Hematopoietic multipotent progenitor cell (in vitro differentiated cells): ENCODE results near the gene SRP14. TPM values are rescaled to one million over a fixed set of nuclear protein-coding genes. Genes with fewer than 3 reads are reported as not detected.

ENCODE experiments used
- DNase-seq, 3 donors: peaks; one replicate each; pipeline ENCODE4 v3.0.0-alpha.2; 2011 to 2015; ENCODE audit warnings: low read depth in 2 of 3, low spot score in 2 of 3
- total RNA-seq: library from RNA; depleted of rRNA; stranded (reverse); fragments of >200 nt; gene quantifications from one replicate; pipeline ENCODE4 v1.2.3, GENCODE V29; 2012

Gene SRP14
- total RNA-seq, 1 donor, result 75.1 TPM

DNA sequence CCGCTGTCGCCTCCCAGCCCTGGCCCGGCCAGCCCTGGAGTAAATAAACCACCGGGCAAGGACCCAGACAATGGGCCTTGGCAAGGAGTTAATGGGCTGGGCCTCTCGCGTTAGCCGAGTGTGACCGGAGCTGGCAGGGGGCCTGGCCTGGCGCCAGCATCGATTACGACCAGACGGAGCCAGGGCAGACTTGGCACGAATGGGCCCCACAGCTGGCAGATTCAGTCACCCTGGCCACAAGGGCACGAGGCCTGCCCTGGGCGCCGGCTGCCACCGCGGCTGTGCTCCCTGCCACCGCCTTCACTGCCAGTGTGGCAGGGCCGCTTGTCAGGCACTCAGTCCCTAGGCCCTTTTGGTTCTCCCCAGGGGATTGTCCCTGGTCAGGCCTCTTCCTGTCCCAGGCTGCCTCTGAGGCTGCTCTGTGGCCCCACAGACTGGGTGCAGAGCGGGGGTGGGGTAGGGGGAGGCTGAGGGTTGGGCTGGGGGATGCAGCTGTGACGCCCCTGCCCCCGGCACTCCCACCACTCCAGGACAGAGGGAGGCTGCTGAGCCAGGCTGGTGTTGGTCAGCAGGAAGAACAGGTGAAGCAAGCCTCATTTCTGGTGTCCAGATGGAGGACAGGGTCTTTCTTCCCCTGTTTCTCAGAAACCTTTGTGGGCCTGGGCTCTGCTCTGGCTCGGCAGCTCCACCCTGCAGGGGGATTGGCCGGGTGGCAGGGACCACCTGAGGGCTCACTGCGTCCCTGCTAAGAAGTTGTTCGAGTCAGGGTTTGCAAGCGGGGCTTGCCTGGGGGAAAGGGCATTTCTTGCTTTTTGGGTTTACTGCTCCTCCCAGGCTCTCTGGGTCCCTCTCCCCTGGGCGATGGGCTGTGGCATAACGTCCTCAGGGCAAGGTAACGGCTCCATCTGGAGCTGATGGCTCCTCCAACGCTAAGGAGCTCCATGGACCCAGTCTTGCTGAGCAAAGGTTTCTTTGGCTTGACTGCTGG lies 30.5 kb upstream of the SRP14 start:
- DNase-seq, result peak in 1 of 3 donors; percentile 58

GRCh38 chr15:40067921-40068624 lies 29.1 kb upstream of the SRP14 start:
- DNase-seq, result no peak

- DNase-seq, result no peak
These were observed 27.6 kb upstream of the SRP14 start for GRCh38 chr15:40066589-40066988.

GRCh38 chr15:40065166-40065565 lies 26.2 kb upstream of the SRP14 start:
- DNase-seq, result no peak

- DNase-seq, result no peak
These were observed 25.4 kb upstream of the SRP14 start for GRCh38 chr15:40064231-40064894.

DNA sequence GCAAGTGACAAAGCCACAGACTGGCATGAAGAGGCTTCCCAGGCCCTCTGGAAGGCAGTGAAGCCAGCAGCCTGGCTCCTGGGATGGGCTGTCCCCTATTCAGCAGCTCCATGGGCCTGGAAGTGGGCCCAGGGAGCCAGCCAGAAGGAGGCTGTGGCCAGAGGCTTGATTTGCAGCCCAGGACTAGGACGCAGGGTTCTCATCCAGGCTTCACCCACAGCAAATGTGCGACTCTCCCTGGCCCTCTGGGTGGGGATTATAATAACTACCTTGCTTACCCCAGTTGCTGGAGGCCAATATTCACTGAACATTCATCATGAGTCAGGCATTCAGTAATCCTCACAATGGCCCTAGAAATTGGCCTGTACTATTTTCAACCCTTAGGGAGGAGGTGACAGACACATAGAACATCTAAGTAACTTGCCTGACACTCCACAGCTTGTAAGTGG lies 24.6 kb upstream of the SRP14 start:
- no peak for DNase-seq

DNA sequence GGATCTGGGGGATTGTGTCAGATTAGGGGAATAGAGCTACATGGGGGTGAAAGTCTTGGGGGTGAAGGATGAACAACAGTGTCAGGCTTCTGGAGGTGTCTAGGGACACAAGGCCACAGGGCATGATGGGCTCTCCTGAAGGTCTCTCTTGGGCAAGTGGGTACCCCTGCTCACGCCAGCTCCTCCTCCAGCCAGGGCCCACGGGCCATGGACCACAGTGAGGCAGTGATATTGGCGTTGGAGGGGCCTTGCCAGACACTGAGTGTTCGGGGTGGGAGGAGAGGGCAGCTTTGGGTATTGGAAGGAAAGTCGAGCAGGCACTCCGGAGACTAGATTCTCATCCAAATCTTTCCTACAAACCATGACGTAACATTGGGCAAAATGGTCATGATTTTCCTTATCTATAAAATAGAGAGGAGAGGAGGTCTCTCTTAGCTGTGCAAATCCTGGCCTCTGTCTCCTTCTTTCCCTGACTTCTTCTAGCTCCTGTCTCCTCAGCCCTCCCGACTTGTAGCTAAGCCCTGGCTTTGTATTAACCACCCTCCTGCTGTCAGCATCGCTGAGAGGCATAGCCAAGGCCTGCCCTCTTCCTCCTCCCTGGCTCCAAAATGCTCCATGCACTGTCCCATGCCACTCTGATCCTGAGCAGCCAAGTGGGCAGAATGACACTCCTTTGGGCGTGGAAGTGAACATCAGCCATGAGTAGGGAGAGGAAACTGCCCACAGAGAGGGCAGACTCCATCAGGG lies 24.0 kb upstream of the SRP14 start:
- DNase-seq, result no peak

DNA sequence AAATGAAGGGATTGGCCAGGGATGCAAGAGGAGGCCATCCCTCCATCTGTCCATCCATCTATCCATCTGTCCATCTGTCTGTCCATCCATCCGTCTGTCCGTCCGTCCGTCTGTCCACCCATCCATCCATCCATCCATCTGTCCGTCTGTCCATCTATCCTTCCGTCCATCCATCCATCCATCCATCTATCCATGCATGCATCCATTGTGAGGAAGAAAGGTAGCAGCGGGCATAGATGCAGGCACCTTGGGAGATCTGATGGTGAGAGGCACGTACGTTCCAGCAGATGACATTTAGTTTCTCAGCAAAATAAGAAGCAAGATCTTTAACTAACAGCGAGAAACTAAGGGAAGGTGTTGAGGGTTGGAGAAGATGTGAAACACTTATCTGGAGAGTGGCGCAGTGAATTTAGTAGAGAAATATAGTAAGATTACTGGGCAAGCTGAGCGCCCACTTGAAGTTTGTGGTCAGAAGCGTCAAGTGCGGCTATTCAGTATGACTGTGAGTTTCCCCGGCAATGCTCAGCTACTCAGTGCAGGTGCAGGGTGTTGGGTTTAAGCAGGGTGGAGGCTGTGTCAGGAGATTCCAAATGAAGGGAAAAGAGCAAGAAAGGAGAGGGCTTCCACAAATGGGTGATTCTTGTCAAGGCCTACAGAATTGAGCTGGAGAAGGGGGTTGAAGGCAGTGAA lies 22.4 kb upstream of the SRP14 start:
- DNase-seq, result no peak

DNA sequence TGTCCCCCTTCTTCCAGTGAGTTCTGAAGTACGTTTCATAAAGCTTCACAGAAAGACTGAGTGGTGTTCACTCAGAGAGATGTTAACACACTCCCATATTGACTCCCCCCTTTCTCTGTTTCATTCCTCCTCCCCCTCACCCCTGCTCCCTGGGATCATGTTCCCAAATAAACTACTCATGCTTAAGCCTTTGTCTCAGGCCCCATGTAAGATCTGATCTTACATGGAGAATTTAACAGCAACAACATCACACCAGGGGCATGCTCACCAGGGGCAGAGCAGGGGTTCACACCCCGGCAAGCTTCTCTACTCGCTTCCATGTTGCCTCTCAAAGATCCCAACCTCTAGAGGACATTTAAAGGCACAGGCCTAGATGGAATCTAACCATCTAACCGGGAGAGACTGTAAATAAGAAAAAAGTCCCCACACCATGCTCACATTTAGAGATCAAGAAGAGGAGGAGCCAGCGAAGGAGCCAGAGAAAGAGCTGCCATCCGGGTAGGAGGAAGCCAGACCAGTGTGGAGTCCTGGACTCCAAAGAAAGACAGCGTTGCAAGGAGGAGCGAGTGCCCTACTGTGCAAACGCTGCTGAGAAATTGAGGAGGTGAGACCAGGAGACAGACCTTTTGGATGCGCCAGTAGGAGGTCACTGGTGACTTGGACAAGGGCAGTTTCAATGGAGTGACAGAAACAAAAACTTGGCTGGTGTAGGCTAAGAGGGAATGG lies 21.4 kb upstream of the SRP14 start:
- no peak for DNase-seq

- no peak for DNase-seq
These were observed 20.8 kb upstream of the SRP14 start for GRCh38 chr15:40059821-40060220.

GRCh38 chr15:40058476-40059140 lies 19.6 kb upstream of the SRP14 start:
- DNase-seq, result no peak

- no peak for DNase-seq
These were observed 16.8 kb upstream of the SRP14 start for GRCh38 chr15:40055576-40056293.

- peak in 1 of 3 donors; percentile 69 for DNase-seq
These were observed 16.0 kb upstream of the SRP14 start for GRCh38 chr15:40054855-40055575.

- DNase-seq, result peak in 1 of 3 donors; percentile 44
These were observed 15.5 kb upstream of the SRP14 start for GRCh38 chr15:40054605-40054854.

DNA sequence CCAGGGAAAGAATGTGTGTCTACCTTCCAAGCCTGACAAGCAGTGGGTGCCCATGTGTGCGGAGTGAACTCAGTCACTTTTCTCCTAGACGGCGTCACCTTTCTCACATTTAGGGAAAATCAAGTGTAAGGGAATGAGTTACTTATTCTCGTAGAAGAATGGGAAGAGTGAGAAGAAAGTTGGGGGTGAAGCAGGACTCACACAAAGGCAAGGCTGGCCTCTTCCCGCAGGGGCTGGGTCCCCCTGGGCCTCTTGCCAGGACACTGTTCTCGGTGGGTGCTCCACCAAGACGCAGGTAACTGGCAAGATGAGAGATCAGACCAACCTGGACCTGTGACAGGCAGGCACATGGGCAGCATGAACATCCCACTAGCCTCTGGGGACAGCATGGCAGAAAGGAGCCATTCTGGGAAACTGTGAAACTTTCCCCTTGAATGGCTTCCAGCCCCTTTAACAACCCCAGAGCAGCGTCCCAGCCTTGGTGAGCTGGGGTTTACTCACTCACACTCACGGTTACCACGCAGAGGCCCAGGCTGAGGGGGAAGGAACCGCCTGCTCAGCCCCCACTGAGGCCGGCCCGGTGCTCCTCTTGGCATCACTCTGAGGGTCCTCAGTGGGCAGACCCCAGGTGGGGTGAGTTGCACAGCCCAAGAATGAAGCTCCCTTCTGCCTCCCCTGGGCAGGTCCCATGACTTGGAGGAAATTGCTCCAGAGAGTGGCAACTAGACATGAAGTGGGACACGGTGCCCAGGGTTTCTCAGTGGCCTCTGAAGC lies 15.0 kb upstream of the SRP14 start:
- DNase-seq, result no peak

GRCh38 chr15:40053079-40053830 lies 14.3 kb upstream of the SRP14 start:
- no peak for DNase-seq
